RWPE1 (cell line): ENCODE measurements around the gene CCNT1.
"Not testable (repeated sequence)": the region's sequence is repeated elsewhere in the genome, so short reads cannot be mapped to it uniquely, and the experiment has no call there.

Experiments
- CTCF ChIA-PET: fragments of 350-600 bp; sonication (Branson Sonifier 250); formaldehyde crosslinking; extraction: SDS; loops from one replicate; lab custom pipeline; 2021; lab: Yijun Ruan, JAX
- POLR2A ChIA-PET: fragments of 400-600 bp; formaldehyde crosslinking; extraction: SDS; loops from one replicate; lab custom pipeline; 2020; ENCODE audit warnings: antibody characterized with exemption; ENCODE audit not compliant: low non-redundant PET; lab: Yijun Ruan, JAX
- DNase-seq: peaks from one replicate; pipeline ENCODE4 v3.0.0; 2012; ENCODE audit warnings: low spot score
- H3K27ac ChIP-seq: fragments of 450-650 bp; 2 replicates; pipeline ENCODE4 v1.5.1; 2017
- CTCF ChIP-seq: fragments of 450-650 bp; conservative IDR thresholded peaks from 2 replicates; pipeline ENCODE4 v1.5.1; 2017; ENCODE audit warnings: low read depth, mild to moderate bottlenecking

Gene CCNT1

GRCh38 chr12:48750215-48750614, 33.7 kb upstream of the CCNT1 start:
- H3K27ac ChIP-seq = no peak overlapping the region
- no peak for TF ChIP-seq CTCF
- no peak for DNase-seq
- POLR2A ChIA-PET = no interaction called here
- CTCF ChIA-PET = interaction anchor here (1.0 to 1.6 kb wide), 2 partner anchors 45 to 65 kb away, joined by 3 to 4 read pairs; no protein-coding TSS in a partner anchor

- DNase-seq = no peak
- POLR2A ChIA-PET = no interaction called here
- CTCF ChIA-PET = interaction anchor here (0.6 to 0.9 kb wide), 2 partner anchors 17 to 69 kb away, joined by 3 read pairs; no protein-coding TSS in a partner anchor
- H3K27ac ChIP-seq = no peak overlapping the region
- TF ChIP-seq CTCF = no peak
Measured at GRCh38 chr12:48744251-48745008, 27.9 kb upstream of the CCNT1 start.

- POLR2A ChIA-PET = no interaction called here
Measured at GRCh38 chr12:48739618-48740269, 23.2 kb upstream of the CCNT1 start.

GRCh38 chr12:48736456-48736855, 19.9 kb upstream of the CCNT1 start:
- no peak overlapping the region for H3K27ac ChIP-seq
- CTCF ChIA-PET = interaction anchor here (1.2 kb wide), 1 partner anchor 17 kb away, joined by 5 read pairs; no protein-coding TSS in a partner anchor
- no peak for TF ChIP-seq CTCF
- POLR2A ChIA-PET = no interaction called here
- DNase-seq = no peak

More at GRCh38 chr12:48739618-48740269, 23.2 kb upstream of the CCNT1 start:
- no peak overlapping the region for H3K27ac ChIP-seq
- CTCF ChIA-PET = no interaction called here
- no peak for TF ChIP-seq CTCF
- DNase-seq = no peak

- CTCF ChIA-PET = no interaction called here
Measured at GRCh38 chr12:48728807-48729206, 12.3 kb upstream of the CCNT1 start.

GRCh38 chr12:48720737-48721136, 4.2 kb upstream of the CCNT1 start:
- H3K27ac ChIP-seq, DNase-seq, POLR2A ChIA-PET, CTCF ChIA-PET: not testable (repeated sequence)

More at GRCh38 chr12:48728807-48729206, 12.3 kb upstream of the CCNT1 start:
- POLR2A ChIA-PET = no interaction called here
- no peak for TF ChIP-seq CTCF
- H3K27ac ChIP-seq = no peak overlapping the region
- no peak for DNase-seq

GRCh38 chr12:48720171-48720570, 3.7 kb upstream of the CCNT1 start:
- CTCF ChIA-PET, H3K27ac ChIP-seq, DNase-seq, POLR2A ChIA-PET: not testable (repeated sequence)

GRCh38 chr12:48719002-48719401, 2.5 kb upstream of the CCNT1 start:
- H3K27ac ChIP-seq, POLR2A ChIA-PET, DNase-seq: not testable (repeated sequence)
- CTCF ChIA-PET = interaction anchor here (0.7 kb wide), 1 partner anchor 193 kb away, joined by 3 read pairs; no protein-coding TSS in a partner anchor
